GM21367 (cell line): ENCODE results near the gene PNPLA2.
A peak's percentile ranks its signal among the peaks of the same experiment; 100 is the strongest.

Experiments
- ATAC-seq: cut with Tn5 transposase; IDR thresholded peaks from one replicate; pipeline ENCODE4 v1.9.1; 2021; ENCODE audit not compliant: unreplicated experiment

Gene PNPLA2, protein sequence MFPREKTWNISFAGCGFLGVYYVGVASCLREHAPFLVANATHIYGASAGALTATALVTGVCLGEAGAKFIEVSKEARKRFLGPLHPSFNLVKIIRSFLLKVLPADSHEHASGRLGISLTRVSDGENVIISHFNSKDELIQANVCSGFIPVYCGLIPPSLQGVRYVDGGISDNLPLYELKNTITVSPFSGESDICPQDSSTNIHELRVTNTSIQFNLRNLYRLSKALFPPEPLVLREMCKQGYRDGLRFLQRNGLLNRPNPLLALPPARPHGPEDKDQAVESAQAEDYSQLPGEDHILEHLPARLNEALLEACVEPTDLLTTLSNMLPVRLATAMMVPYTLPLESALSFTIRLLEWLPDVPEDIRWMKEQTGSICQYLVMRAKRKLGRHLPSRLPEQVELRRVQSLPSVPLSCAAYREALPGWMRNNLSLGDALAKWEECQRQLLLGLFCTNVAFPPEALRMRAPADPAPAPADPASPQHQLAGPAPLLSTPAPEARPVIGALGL

GRCh38 chr11:818396-819128, at the start of gene PNPLA2:
Gene PNPLA2 (plus strand): TSS chr11:818914. CDS start chr11:819719, 805 bp downstream.
- ATAC-seq = no peak

- no peak for ATAC-seq
These were observed 48.6 kb upstream of the PNPLA2 start for GRCh38 chr11:769887-770641.

GRCh38 chr11:770642-771616, 47.8 kb upstream of the PNPLA2 start:
- no peak for ATAC-seq

GRCh38 chr11:771617-772204, 47.0 kb upstream of the PNPLA2 start:
- no peak for ATAC-seq

DNA sequence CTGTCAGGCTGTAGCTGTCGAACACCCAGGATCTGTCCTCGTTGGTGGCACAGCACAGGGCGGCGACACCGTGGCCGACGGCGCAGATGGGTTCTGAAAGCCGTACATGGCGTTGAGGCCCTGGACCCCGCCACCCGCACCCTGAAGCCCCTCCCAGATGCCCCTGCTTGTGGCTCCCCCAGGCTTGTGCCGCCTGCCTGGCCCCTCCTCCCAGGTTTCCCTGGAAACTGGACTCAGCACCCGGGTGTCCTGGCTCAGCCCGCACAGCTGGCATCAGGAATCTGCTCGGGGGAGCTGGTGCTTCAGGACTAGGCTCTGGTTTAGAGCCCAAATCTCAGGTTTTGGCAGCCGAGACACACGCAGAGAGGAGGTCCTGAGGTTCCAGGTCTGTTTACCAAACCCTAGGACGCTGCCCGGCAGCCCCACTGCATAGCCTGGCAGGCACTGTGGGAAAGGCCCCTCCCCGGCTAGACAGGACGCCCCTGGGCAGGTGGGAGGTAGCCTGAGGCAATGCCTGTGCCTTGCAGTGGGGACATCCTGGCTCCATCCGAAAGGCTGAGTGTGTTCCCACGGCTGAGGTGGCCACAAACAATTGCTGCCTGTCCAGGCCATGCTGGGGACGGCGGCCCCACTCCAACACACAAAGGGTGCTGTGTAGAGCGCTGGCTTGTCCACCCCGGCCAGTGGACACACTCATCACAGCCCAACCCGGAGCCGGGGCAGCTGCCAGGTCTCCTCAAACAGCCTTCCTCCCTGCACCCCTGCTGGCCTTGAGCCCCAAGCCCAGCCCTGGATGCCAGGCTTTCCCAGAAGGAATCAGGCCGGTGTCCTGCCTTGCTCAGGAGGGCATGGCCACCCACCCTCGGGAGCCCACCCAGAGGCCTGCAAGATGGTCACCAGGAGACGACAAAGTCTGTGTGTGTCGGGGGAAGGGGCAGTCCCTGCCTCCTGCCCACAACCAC, 46.0 kb upstream of the PNPLA2 start:
- ATAC-seq = no peak

- no peak for ATAC-seq
These were observed 45.3 kb upstream of the PNPLA2 start for GRCh38 chr11:773425-773824.

- no peak for ATAC-seq
These were observed 44.9 kb upstream of the PNPLA2 start for GRCh38 chr11:773830-774229.

- no peak for ATAC-seq
These were observed 43.7 kb upstream of the PNPLA2 start for GRCh38 chr11:774873-775592.

DNA sequence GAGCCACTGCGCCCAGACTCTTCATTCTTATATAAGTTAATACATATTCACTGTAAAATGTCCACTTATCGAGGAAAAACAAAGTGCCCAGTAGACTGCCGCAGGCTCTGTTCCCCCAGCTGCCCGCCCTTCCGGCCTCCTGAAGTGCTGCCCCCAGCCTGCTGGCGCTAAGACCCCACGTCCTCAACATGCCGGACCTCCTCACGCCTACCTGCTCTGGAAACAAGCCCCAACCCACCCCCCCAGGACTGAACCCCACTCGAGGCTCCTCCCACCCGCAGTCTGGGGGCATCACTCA, 42.5 kb upstream of the PNPLA2 start:
- ATAC-seq = no peak

DNA sequence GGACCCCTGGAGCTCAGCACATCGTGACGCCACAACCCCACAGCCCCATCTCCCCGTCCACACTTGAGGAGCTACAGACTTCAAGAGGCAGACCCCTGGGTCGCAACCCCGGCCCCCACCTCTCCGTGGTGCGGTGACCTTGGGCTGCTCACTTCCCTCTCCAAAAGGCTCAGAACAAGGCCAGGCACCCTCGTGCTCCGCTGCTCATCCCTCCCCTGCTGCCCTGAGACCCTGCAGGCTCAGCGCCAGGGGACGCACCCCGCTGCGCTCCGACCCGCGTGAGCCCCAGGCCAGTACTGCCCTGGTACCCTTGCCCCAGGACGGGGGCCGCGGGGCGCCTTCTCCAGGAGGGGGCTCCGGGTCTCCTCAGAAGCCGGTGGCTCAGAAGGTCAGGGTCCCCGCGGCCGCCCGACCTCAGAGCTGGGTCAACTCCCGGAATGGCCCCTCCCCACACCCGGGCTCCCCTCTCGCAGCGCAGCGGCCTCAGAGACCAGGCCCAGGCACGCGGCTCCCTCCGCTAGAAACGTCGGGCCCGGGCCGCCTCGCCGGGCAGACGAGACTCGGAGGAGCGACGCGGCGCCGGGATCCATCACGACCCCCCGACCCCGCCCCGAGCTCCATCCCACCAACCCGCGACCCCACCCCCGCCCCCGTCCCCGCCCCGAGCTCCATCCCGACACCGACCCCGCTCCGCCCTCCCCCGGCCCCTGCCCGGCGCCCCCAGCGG, 42.0 kb upstream of the PNPLA2 start:
- ATAC-seq = peak; percentile 9

DNA sequence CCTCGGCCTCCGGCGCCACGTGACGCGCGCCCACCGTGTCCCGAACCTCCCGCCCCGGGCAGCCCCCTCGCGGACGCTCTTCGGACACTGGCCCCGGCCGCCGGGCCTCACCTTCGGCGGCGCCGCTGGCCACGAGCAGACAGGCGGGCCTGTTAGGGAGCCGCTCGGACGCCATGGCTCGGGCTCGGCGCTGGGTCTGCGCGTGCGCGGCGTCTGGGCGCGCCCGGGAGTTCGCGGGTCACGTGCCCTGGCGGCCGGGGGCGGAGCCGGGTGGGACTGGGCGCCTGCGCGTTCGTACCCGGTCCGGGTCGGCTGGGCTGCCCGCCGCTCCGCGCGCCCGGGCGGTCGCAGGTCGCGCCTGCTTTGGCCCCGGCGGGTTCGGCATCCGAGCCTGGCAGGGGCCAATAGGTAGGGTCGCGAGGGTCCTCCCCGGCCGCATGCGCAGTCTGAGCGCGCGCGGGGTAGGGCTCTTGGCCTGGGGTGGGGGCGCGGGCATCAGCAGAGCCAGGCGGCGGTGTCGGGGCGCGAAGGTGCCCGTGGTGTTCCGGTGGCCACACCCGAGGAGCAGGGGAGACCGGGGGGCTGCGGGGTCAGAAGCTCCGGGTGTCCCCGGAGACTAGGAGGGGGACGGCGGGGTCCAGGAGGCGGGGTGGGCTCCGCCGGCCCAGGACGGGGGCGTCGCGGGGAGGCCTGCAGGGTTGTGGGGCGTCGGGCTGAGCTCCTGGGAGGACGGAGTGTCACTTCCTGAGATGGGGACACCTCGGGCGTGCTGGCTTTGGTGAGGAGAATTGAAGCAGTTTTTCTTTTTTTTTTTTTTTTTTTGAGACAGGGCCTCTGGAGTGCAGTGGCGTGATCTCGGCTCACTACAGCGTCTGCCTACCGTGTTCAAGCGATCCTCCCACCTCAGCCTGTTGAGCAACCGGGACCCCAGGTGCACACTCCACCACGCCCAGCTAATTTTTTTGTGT, 41.1 kb upstream of the PNPLA2 start, which contains the start of gene GATD1:
GATD1 (minus strand) TSS at position 200 of the 968 bp plus-strand sequence; CDS start at position 175, 25 bp downstream.
- peak; percentile 59 for ATAC-seq

DNA sequence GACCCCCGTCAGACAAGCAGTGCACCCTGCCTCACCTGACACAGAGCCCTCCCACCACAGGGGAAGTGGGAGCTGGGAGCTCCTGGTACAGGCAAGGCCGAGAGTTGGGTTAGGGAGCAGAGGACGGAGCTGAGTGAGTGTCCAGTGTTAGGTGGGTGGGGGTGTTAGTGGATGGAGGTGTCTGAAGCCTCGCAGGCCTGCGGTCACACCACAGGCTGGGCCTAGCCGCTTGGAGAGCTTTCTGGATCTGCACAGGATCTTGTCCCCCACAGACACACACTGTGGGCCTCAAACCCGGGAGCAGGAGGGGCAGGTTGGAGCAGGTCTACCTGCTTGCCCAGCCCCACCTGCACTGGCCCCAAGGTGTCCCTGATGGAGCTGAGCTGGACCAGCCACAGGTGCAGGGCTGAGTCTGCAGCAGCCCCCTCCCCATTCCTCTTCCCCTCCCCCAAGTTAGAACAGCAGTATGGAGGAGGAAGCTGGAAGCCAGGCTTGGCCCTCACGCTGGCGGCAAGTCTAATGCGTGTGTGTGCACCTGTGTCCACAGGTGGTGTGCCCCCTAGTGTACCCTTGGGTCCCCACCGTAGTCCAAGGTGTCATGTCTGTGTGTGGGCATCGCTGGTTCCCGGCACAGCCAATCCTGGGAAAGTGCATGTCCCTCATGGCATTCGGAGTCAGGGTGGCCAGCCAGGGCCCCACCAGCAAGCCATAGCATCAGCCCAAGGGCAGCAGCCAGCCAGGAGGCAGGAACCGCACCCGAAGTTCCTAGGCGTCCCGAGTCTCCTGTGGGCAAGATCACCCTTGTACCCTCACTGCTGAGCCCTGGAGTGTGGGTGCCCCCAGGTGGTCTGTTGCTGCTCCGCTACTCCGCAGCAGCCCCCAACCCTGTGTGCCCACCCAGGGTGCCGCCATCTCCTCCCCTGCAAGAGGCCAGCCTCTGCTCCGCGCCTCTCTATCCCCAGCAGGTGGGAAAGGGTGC, 39.4 kb upstream of the PNPLA2 start:
- ATAC-seq = no peak

DNA sequence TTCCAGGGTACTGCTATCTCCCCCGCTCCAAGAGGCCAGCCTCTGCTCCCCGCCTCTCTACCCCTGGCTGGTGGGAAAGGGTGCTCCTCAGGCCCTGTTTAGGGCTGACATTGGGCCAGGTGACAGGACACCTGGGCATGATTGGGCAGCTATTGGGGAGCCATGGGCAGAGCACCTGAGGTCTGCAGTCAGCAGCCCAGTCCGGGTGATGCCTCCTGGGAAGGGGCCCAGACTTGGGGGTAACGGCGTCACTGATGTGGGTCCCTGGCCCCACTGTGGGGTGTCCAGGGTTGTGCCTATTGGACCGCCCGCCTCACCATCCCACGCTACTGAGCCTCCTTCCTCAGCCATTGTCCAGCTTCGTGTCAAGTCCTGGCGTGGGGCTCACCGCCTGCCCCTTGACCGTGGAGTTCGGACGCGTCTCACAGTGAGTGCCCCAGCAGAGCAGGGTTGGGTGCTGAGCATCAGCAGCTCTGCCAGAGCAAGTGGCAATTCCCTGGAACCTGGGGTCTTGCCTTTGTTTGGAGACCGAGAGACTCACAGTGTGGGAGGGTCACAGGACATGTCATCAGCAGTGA, 38.7 kb upstream of the PNPLA2 start:
- no peak for ATAC-seq

DNA sequence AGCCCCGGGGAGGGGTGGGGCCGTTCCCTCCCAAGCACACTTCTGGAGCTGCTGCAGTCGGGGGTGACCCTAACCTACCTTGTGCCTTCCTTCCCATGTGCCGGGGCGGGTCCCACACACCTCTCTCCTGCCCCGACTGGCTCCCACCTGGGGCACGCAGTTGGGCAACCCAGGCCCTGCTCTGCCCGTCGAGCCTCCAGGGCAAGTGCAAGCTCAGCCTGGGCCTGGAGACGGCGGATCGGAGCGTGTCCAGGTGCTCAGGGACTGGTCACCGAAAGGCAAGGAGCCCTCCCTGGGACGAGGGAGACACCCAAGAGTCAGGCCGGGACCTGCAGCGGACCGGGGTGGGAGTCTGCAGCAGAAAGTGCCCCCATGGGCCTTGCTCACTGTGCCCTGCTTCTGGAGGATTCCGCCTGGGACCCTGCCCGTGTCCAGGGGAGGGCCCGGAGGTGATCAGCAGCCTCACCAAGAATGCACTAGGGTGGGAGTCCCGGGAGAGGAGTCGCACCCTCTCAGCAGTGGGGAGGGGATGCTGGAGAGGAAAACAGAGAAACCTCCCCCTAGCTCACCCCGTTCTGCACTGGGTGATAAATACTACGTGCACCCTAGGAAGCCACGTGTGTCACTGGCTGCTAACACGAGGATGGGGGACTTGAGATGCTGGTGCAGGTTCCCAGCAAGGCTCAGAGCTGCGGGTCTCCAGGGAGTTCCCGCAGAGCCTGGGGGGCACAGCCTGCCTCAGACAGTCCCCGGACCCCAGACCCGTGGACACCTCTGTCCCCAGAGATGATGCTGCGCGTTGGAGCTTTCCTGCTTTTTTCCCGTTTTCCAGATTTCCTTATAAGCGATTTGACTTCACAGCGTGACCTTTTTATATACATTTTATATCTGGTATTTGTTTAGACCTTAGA, 36.2 kb upstream of the PNPLA2 start:
- ATAC-seq = no peak
